Esophagus squamous epithelium (tissue), 5 donors: ENCODE measurements around the gene RAPGEF4. TPM values are rescaled to one million over a fixed set of nuclear protein-coding genes. Genes with fewer than 3 reads are reported as not detected.

ENCODE experiments used
- DNase-seq: peaks from one replicate; lab custom pipeline; 2025; lab: John Stamatoyannopoulos, UW
- H3K27ac ChIP-seq, 4 donors: fragments of 200-600 bp; sonication (generic); one replicate each; pipeline ENCODE4 v1.5.1; 2016 to 2019; ENCODE audit warnings: mild to moderate bottlenecking in 1 of 4
- H3K27me3 ChIP-seq, 4 donors: fragments of 200-600 bp; sonication (generic); 1 replicate in 3 of 4; 2 replicates in 1 of 4; pipeline versions ENCODE4 v1.5.1 to v1.6.0; 2017 to 2021; ENCODE audit warnings: antibody characterized with exemption in 1 of 4
- H3K36me3 ChIP-seq, 3 donors: fragments of 200-600 bp; sonication (generic); one replicate each; pipeline ENCODE4 v1.5.1; 2016 to 2019
- H3K4me1 ChIP-seq, 3 donors: fragments of 200-600 bp; sonication (generic); one replicate each; pipeline ENCODE4 v1.5.1; 2017 to 2019
- H3K4me3 ChIP-seq, 4 donors: fragments of 200-600 bp; sonication (generic); 1 replicate in 3 of 4; 2 replicates in 1 of 4; pipeline ENCODE4 v1.5.1; 2016 to 2019; ENCODE audit warnings: mild to moderate bottlenecking in 2 of 4, moderate library complexity in 1 of 4
- H3K9me3 ChIP-seq, 3 donors: fragments of 200-600 bp; sonication (generic); one replicate each; pipeline ENCODE4 v1.5.1; 2016 to 2019
- POLR2A ChIP-seq, 4 donors: fragments of 450-650 bp; IDR thresholded peaks; one replicate each; pipeline ENCODE4 v1.6.1; 2017; ENCODE audit warnings: antibody characterized with exemption in 4 of 4, mild to moderate bottlenecking in 4 of 4, moderate library complexity in 3 of 4
- WGBS, 2 donors: methylation state at CpG; one replicate each; pipeline ENCODE4 v1.1.5; 2018; 5-methylcytosine and 5-hydroxymethylcytosine counted together
- intact Hi-C: fragments of 100-400 bp; cut with DNase I; formaldehyde crosslinking; loops from one replicate; pipeline ENCODE4 v1.15.0; 2022
- total RNA-seq, 4 donors: library from RNA; depleted of rRNA; stranded (reverse); fragments of >200 nt; gene quantifications; one replicate each; pipeline ENCODE4 v1.1.0, GENCODE V29; 2016
- TF ChIP-seq, protein P1 (sequence below), 6 experiments: fragments of 450-650 bp in 4 of 6; fragments of 200-600 bp in 2 of 6; sonication (generic) in 2 of 6; IDR thresholded peaks; one replicate each; pipeline ENCODE4 v1.5.1; 2016 to 2019; ENCODE audit warnings: antibody characterized with exemption in 6 of 6, mild to moderate bottlenecking in 4 of 6, moderate library complexity in 4 of 6
- donor health status: DM: yes; HTN: yes; CAD: no.

The RAPGEF4 gene
- total RNA-seq, 4 donors from 2014 or later = 2.6 to 11.1 (median 2.9) TPM

DNA sequence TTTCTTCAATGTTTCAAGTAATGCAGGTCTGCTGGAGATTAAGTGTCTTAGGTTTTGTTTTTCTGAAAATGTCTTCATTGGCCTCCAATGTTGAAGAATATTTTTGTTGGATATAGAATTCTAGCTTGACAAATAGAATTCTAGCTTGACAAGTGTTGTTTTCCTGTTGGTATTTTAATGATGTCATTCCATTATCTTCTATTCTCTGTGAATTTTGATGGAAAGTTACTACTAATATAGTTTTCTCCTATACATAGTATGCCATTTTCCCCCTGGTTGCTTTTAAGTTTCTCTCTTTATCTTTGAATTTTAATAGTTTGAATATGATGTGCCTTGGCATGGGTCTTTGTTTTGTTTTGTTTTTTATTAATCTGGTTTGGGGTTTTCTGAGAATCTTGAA lies 119.9 kb downstream of the RAPGEF4 start:
- TF ChIP-seq, protein P1, sequence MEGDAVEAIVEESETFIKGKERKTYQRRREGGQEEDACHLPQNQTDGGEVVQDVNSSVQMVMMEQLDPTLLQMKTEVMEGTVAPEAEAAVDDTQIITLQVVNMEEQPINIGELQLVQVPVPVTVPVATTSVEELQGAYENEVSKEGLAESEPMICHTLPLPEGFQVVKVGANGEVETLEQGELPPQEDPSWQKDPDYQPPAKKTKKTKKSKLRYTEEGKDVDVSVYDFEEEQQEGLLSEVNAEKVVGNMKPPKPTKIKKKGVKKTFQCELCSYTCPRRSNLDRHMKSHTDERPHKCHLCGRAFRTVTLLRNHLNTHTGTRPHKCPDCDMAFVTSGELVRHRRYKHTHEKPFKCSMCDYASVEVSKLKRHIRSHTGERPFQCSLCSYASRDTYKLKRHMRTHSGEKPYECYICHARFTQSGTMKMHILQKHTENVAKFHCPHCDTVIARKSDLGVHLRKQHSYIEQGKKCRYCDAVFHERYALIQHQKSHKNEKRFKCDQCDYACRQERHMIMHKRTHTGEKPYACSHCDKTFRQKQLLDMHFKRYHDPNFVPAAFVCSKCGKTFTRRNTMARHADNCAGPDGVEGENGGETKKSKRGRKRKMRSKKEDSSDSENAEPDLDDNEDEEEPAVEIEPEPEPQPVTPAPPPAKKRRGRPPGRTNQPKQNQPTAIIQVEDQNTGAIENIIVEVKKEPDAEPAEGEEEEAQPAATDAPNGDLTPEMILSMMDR (IDR thresholded peaks at IDR 0.05) = no peak
- TF ChIP-seq POLR2A (IDR thresholded peaks at IDR 0.05) = no peak
- no peaks in the 10 kb centered on the region for H3K27me3 ChIP-seq
- intact Hi-C loops = no loop called here
- peaks cover 0 to 9% (median 4%) of the 10 kb centered on the region in 3 donors for H3K9me3 ChIP-seq
- no peak for DNase-seq
- H3K36me3 ChIP-seq = no peaks in the 10 kb centered on the region
- peaks cover 0 to 33% (median 8%) of the 10 kb centered on the region in 3 donors for H3K4me1 ChIP-seq
- H3K27ac ChIP-seq = no peak overlapping the region
- no peak overlapping the region for H3K4me3 ChIP-seq

DNA sequence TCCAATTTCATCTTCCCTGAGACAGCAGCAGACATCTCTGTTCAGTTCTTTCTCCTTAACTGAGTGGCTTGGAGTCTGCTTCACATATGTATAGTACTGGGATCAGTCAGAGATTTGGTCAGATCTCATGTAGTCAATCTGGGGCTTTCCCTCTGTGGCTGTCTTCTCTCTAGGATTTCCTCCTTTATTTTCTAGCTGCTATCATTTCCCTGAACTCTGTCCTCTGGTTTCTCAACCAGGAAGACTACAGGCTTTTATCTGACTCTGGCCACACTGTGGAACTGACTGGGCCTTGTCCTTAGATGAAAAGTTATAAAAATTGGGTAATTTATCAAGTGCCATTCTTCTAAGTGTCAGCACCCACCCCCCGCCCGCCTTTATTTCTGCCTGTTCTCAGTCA lies 121.0 kb downstream of the RAPGEF4 start:
- H3K4me1 ChIP-seq = peaks cover 0 to 40% (median 8%) of the 10 kb centered on the region in 3 donors
- WGBS, 2 donors = 95 to 100% methylated on average over 2 of the region's 2 CpGs
- DNase-seq = no peak
- intact Hi-C loops = no loop called here
- peaks cover 0 to 9% (median 4%) of the 10 kb centered on the region in 3 donors for H3K9me3 ChIP-seq
- H3K4me3 ChIP-seq = no peak overlapping the region
- peaks cover 0 to 3% (median 0%) of the 10 kb centered on the region in 4 donors for H3K27me3 ChIP-seq
- no peaks in the 10 kb centered on the region for H3K36me3 ChIP-seq
- TF ChIP-seq POLR2A (IDR thresholded peaks at IDR 0.05) = no peak
- TF ChIP-seq, protein P1 (IDR thresholded peaks at IDR 0.05) = no peak
- H3K27ac ChIP-seq = no peak overlapping the region

DNA sequence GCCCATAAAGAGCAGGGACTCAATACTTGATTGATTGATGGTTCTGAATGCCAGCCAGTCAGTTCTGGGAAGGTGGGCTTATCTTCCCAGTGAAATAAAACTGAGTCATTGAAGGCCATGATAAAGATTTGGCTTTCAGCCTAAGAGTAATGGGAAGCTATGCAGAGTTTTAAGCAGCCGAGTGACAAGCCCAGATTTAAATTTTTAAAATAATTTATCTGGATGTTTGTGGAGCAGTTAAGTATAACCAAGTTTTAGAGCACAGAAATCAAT lies 122.8 kb downstream of the RAPGEF4 start:
- no peak for DNase-seq
- Histone ChIP-seq H3K36me3 (no peaks in the 10 kb centered on the region), H3K27me3 (peaks cover 0 to 3% (median 0%) of the 10 kb centered on the region in 4 donors), H3K4me1 (peaks cover 0 to 50% (median 8%) of the 10 kb centered on the region in 3 donors), H3K4me3 (no peak overlapping the region), H3K9me3 (peaks cover 0 to 9% (median 4%) of the 10 kb centered on the region in 3 donors), H3K27ac (peak overlapping the region in 3 of 4 donors; percentile 8 to 62 (median 55))
- 24 to 42% methylated on average over 1 of the region's 1 CpG for WGBS, 2 donors
- intact Hi-C loops = no loop called here
- TF ChIP-seq, protein P1 (IDR thresholded peaks at IDR 0.05) = no peak
- TF ChIP-seq POLR2A (IDR thresholded peaks at IDR 0.05) = no peak

- WGBS, 2 donors = 19 to 37% methylated on average over 9 of the region's 9 CpGs
- peaks cover 0 to 2% (median 2%) of the 10 kb centered on the region in 3 donors for H3K9me3 ChIP-seq
- peaks cover 0 to 52% (median 8%) of the 10 kb centered on the region in 3 donors for H3K4me1 ChIP-seq
- intact Hi-C loops = loop anchor here (10.0 kb wide), 1 partner anchor 75 kb away; no protein-coding TSS in a partner anchor
- peak overlapping the region in 2 of 4 donors; percentile 7 to 39 for H3K4me3 ChIP-seq
- no peaks in the 10 kb centered on the region for H3K36me3 ChIP-seq
- peak overlapping the region; percentile 7 to 33 (median 27) for H3K27ac ChIP-seq
- H3K27me3 ChIP-seq = peaks cover 0 to 3% (median 0%) of the 10 kb centered on the region in 4 donors
- TF ChIP-seq POLR2A (IDR thresholded peaks at IDR 0.05) = no peak
- TF ChIP-seq, protein P1 (IDR thresholded peaks at IDR 0.05) = no peak
- no peak for DNase-seq
Observed at GRCh38 chr2:172859581-172860335, 124.1 kb downstream of the RAPGEF4 start.

GRCh38 chr2:172860336-172860707 lies 124.7 kb downstream of the RAPGEF4 start:
- intact Hi-C loops = loop anchor here (10.0 kb wide), 1 partner anchor 74 kb away; no protein-coding TSS in a partner anchor
- no peaks in the 10 kb centered on the region for H3K36me3 ChIP-seq
- 44 to 51% methylated on average over 2 of the region's 2 CpGs for WGBS, 2 donors
- TF ChIP-seq POLR2A (IDR thresholded peaks at IDR 0.05) = no peak
- TF ChIP-seq, protein P1 (IDR thresholded peaks at IDR 0.05) = no peak
- peaks cover 0 to 3% (median 0%) of the 10 kb centered on the region in 4 donors for H3K27me3 ChIP-seq
- no peak for DNase-seq
- peak overlapping the region; percentile 7 to 33 (median 27) for H3K27ac ChIP-seq
- peaks cover 0 to 52% (median 8%) of the 10 kb centered on the region in 3 donors for H3K4me1 ChIP-seq
- H3K4me3 ChIP-seq = peak overlapping the region in 1 of 4 donors; percentile 39
- no peaks in the 10 kb centered on the region for H3K9me3 ChIP-seq
